Measurements from ENCODE around the gene CHST15.

The CHST15 gene

GRCh38 chr10:123995461-123996131 lies 97.8 kb downstream of the CHST15 start:
- no peak for DNase-seq

- DNase-seq, result no peak
Observed at GRCh38 chr10:123995082-123995460, 98.3 kb downstream of the CHST15 start.

DNA sequence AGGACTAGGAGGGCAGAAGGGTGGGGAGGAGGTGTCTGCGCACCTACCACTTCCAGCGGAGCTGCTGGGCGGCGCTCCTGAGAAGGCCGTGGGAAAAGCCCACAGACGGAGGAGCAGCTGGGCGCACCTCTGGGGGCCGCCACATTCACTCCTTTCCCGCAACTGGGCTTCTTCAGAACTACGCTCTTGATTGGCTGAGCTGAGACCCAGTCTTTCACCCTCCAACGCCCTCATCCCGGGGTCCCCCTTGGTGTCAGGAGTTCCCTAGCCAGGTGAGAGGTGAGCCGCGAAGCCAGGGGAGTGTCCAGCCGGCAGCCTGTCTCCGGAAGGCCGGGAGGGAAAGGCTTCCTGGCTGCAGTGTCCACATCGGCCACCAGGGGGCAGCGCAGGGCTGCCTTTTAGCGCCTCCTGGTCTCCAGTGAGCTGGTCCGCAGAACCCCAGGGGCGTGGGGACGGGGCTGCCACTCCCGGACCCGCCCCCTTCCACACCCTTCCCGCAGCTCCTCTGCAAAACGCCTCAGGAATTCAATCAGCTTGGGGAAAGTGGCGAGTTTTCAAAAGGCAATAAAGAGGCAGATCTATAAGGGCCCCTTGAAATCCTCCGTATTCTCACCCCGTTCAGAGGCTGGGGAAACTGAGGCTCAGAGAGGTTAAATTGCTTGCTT lies 98.8 kb downstream of the CHST15 start:
- DNase-seq, result peak; percentile 55

- DNase-seq, result no peak
Observed at GRCh38 chr10:123993534-123994416, 99.6 kb downstream of the CHST15 start.

DNA sequence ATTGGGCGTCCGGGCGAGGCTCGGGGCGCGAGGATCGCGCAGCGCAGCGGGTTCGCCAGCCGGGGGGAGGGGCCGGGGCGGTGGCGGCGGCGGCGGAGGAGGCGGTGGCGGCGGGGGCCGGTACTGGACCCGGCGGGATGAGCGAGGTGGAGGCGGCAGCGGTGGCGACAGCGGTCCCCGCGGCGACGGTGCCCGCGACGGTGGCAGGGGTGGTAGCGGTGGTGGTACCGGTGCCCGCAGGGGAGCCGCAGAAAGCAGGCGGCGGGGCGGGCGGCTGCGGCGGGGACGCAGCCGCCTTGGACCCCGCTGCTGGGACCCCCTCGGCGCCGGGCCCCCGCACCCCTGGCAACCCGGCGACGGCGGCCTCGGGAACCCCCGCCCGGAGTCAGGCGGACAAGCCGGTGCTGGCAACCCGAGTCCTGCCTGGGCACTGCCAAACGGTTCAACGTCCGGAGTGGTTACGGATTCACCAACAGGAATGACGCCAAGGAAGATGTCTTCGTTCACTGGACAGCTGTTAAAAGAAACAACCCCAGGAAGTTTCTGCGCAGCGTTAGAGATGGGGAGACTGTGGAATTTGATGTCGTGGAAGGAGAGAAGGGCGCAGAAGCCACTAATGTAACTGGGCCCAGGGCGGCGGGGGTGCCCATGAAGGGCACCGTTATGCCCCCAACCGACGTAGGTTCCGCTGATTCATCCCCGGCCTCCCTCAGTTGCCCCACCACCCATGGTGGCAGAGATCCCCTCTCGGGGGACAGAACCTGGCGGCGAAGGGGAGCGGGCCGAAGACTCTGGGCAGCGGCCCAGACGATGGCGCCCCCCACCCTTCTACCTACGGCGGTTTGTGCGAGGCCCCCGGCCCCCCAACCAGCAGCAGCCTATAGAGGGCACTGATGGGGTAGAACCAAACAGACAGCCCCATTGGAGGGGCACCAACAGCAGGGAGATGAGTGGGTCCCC lies 101.5 kb downstream of the CHST15 start:
- no peak for DNase-seq

GRCh38 chr10:123990889-123991288 lies 102.5 kb downstream of the CHST15 start:
- no peak for DNase-seq

DNA sequence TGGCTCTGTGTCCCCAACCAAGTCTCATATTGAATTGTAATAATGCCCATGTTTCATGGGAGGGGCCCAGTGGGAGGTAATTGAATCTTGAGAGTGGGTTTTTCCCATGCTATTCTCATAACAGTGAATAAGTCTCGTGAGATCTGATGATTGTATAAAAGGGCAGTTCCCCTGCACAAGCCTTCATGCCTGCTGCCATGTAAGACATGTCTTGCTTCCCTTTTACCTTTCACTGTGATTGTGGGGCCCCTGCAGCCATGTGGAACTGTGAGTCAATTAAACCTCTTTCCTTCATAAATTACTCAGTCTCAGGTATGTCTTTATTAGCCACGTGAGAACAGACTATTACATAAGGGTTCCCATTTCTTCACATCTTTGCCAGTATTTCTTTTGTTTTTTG lies 104.7 kb downstream of the CHST15 start:
- no peak for DNase-seq

GRCh38 chr10:123986736-123987135 lies 106.7 kb downstream of the CHST15 start:
- DNase-seq, result no peak

GRCh38 chr10:123974406-123974805 lies 119.0 kb downstream of the CHST15 start:
- no peak for DNase-seq

DNA sequence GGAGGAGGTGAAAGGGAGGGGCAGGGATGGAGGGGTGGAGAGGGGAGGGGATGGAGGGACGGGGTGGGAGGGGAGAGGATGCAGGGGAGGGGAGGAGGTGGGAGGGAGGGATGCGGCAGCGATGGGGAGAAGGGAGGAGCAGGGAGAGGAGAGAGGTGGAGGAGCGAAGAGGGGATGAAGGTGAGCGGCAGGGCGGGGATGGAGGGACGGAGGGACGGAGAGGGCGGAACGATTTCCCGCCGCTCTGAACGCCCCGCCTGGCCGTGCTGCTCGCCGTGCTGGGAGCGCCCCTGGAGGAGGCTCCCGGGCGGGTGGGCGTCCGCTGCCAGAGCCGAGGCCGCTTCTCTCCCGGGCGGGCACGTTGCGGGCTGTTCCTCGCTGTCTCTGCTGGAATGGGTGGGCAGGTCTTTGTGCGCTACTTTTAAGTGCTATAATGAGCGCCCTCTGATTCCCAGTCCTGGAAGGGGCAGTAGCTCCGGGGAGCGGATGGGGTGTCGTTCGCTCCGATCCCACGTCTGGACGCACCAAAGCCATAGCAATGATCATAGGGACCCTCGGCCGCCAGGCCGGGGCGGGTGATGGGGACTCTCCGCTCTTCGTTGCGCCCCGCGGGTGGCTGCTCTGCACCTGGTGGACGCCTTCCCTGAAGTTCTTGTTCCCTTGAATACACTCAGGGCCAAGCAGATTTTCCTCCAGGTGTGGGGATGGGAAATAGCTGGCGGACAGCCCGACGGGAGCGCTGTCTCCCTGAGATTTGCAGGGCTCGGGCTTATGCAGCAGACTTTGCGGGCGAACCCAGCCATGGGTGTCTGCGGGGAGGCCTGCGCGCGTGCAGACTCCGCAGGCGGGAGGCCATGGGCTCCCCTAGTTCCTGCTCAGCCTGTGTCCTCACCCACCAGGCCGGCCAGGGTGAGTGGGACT lies 120.7 kb downstream of the CHST15 start:
- peak; percentile 89 for DNase-seq

DNA sequence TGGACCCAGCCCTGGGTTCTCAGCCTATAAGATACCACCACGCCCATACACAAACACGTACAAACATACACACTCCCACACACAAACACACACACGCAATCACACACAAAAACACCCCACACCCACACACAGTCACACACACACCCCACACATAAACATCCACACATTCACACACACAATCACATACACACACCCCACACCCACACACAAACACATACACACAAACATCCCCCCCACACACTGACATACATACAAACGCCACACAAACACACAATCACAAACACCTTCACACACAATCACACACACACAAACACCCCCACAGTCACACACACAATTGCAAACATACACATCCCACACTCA lies 122.5 kb downstream of the CHST15 start:
- DNase-seq, result no peak

DNA sequence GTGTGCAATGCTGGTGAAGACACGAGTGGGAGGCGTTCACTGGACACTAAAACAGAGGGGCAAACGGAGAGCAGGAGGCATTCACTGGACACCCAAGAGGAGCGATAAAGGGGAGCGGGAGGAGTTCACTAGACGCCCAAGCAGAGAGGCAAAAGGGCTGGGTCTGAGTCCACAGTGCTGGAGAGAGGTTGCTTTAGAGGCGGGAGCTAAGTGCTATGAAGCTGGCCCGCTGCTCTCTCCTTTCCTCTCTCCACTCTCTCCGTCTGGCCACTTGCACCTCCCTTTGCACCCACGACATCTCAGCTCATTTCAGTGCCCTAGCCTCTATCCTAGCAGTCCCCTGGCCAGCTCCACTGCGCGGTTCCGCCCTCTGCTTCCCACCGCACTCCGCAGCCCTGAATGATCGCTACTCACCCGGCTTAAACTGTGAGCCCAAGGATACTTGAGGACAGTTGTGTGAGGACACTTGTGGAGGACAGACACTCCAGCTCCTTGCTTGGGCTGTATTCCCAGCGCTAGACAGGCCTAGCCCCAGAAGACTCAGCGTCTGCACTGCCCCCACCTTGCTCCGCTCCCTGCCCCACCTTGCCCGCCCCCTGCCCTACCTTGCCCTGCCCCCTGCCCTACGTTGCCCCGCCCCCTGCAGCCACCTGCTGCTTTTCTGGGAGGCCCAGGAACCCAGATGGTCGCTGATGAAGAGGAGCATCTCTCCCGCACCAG lies 123.0 kb downstream of the CHST15 start:
- peak; percentile 50 for DNase-seq

DNA sequence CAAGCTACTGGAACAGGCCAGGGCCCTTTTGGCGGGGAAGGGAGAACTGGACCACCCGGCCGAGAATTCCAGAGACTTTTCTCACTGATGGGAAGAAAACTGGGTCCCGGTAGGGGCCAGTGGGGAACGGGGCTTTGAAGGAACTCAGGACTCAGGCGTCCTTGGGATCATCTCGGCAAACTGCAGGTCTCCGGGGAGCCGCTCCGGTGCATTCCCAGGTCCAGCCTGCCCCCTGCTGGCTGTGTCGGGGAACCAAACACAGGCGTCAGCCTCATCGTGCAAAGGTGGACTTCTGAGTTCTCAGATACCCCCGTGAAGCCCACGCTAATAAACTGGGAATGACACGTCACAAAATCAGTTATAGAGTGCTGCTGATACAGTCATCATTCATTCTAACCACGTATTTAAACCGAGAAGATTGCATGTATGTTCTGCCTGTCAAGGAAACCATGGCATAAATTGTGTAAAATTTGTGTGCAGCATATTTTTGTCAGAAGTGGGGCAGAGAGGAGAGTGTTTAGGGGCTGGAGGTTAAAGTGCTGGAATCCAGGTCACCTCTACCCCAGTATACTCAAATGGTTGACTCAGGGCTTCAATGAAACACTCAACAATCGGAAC lies 125.7 kb downstream of the CHST15 start:
- DNase-seq, result no peak

- DNase-seq, result no peak
Observed at GRCh38 chr10:123966896-123967231, 126.5 kb downstream of the CHST15 start.

DNA sequence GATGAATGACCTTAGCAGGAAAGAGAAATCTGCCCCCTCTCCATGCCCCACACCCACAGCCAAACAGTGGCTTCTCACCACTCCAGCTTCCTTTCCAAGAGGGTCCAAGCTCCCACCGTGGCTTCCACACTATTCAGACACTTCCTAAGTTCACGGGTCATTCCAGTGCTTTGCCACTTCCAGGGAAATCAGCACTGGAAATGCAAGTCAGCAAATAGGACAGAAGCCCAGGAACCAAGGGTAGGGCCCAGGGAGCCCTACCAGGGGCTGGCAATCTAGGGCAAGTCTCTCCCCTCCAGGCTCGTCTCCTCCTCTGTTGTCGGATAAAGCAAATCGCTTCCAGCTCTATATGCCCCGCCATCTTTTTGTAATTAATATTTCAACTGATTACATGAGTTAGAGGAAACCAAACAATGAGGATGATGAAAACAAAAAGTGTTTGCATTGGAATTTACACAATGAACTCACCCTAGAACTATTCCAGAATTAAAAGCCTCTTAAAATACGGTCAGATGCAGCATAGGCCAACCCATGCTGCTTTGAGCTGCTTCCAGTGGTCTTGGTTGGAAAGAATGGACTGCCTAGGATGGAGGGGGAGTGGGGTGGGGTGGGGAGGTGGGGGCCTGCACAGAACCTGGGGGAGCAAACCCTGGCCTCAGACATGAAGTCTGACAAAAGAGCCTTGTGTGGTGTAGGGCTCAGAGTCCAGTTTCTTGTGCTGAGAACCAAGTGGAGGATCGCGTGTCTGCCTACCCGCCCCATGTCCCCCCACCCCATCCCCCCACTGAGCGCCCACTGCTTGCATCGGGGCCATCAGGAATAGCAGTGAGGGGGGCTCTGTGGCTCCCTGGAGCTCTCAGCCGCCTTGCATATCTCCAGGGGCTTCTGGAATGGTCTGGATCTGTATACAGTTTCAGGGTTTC lies 127.2 kb downstream of the CHST15 start:
- no peak for DNase-seq

DNA sequence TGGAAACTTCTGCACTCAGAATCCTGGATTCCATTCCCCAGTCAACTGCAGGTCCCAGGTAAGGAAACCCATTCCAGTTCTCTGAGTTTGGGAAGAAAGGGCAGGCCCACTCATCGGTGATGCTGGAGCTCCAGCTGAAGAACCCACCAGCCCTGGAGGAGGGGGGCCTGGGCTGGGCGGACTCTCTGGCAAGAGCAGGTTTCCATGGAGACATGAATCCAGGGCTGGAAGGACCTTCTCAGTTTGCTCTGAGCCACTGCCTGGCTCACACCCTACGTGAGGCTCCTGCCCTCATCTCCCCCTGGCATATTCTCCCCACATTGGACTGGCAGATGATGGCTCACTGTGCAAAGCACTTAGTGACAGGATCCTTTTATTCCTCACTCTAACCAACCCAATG lies 128.4 kb downstream of the CHST15 start:
- DNase-seq, result no peak

DNA sequence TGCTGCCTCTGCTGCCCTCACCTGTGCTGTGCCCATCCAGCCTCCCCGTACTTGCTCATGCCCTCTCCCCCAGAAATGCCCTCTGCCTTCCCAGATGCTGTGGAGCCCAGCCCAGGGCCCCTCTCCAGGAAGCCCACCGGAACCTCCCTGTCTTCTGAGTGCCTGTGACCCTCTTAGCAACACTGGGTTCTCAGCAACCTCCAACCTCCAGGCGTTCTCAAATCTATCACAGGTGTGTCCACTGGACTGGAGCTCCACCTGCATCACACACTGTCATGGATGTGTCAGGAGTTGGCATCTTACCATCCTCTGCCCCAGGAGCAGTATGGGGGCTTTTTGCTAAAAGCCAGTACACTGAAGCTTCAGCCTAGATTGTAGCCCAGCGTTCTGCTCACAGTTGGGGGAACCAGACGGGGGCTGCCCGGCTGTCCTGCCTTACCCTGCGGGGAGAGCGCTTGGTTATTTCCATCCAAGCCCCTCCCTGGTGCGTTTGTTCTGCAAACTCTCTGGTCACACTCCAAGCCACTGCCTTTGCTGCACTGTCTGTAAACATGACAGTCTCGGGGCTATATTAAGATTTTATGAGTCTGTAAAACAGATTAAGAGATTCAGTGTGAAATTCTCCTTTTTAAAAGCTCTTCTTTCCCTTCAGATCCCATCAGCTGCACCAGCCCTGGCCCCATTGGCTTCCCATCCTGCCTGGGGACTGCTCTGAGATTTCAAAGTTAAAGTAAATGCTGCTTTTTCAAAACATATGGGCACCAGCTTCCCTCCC lies 130.5 kb downstream of the CHST15 start:
- DNase-seq, result no peak

- no peak for DNase-seq
Observed at GRCh38 chr10:123958241-123958640, 135.2 kb downstream of the CHST15 start.
